GM10847 (cell line): ENCODE measurements around the gene TMEM131.

ENCODE experiments used
- POLR2A ChIP-seq: IDR thresholded peaks from 2 replicates; pipeline ENCODE4 v1.6.1; 2011; ENCODE audit not compliant: insufficient read length; ENCODE audit errors: extremely low read depth

The TMEM131 gene

GRCh38 chr2:97788986-97789644 is 206.6 kb downstream of the TMEM131 start:
- TF ChIP-seq POLR2A: no peak

- TF ChIP-seq POLR2A: no peak
Measured at GRCh38 chr2:97785818-97786217, 209.9 kb downstream of the TMEM131 start.

GRCh38 chr2:97784953-97785352 is 210.8 kb downstream of the TMEM131 start:
- no peak for TF ChIP-seq POLR2A

- no peak for TF ChIP-seq POLR2A
Measured at GRCh38 chr2:97781981-97782380, 213.8 kb downstream of the TMEM131 start.

GRCh38 chr2:97779141-97779540 is 216.6 kb downstream of the TMEM131 start:
- TF ChIP-seq POLR2A: no peak

- no peak for TF ChIP-seq POLR2A
Measured at GRCh38 chr2:97775074-97775473, 220.7 kb downstream of the TMEM131 start.

GRCh38 chr2:97774425-97774824 is 221.3 kb downstream of the TMEM131 start:
- no peak for TF ChIP-seq POLR2A

- no peak for TF ChIP-seq POLR2A
Measured at GRCh38 chr2:97770445-97770844, 225.3 kb downstream of the TMEM131 start.

GRCh38 chr2:97769711-97770110 is 226.0 kb downstream of the TMEM131 start:
- TF ChIP-seq POLR2A: no peak

- TF ChIP-seq POLR2A: no peak
Measured at GRCh38 chr2:97769308-97769707, 226.4 kb downstream of the TMEM131 start.

- TF ChIP-seq POLR2A: no peak
Measured at GRCh38 chr2:97766567-97766966, 229.2 kb downstream of the TMEM131 start.

- TF ChIP-seq POLR2A: no peak
Measured at GRCh38 chr2:97765933-97766332, 229.8 kb downstream of the TMEM131 start.

GRCh38 chr2:97764559-97765263 is 231.0 kb downstream of the TMEM131 start:
- TF ChIP-seq POLR2A: no peak

GRCh38 chr2:97763176-97763845 is 232.4 kb downstream of the TMEM131 start:
- no peak for TF ChIP-seq POLR2A

GRCh38 chr2:97761192-97761591 is 234.6 kb downstream of the TMEM131 start:
- no peak for TF ChIP-seq POLR2A

- no peak for TF ChIP-seq POLR2A
Measured at GRCh38 chr2:97760480-97761049, 235.2 kb downstream of the TMEM131 start.
